ENCODE data around the gene SCT. TPM values are rescaled to one million over a fixed set of nuclear protein-coding genes. Genes with fewer than 3 reads are reported as not detected.
"Not testable (repeated sequence)": the region's sequence is repeated elsewhere in the genome, so short reads cannot be mapped to it uniquely, and the experiment has no call there.

SCT gene
- total RNA-seq, 1 donor from 2014 or later = not detected

DNA sequence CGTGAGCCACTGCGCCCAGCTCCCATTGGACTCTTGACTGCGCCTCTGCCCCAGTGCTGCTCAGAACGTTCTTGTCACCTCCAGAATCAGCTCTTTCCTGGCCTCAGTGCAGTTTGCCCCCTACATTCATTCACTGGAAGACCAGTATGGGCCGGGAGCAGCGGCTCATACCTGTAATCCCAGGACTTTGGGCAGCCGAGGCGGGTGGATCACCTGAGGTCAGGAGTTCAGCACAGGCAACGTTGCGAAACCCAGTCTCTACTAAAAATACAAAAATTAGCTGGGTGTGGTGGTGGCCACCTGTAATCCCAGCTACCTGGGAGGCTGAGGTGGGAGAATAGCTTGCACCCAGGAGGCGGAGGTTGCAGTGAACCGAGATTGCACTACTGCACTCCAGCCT, 27.5 kb upstream of the SCT start:
- DNase-seq; H3K27me3 Mint-ChIP-seq; intact Hi-C loops (cut with micrococcal nuclease); H3K27ac Mint-ChIP-seq; H3K4me1 Mint-ChIP-seq; H3K4me3 Mint-ChIP-seq; H3K9me3 Mint-ChIP-seq: not testable (repeated sequence)
- H3K36me3 Mint-ChIP-seq (ENCODE audit: low read depth) = peaks cover 28% of the 10 kb centered on the region

GRCh38 chr11:653837-654236, 26.9 kb upstream of the SCT start:
- no peaks in the 10 kb centered on the region for H3K4me1 Mint-ChIP-seq
- intact Hi-C loops (cut with micrococcal nuclease) = no loop called here

DNA sequence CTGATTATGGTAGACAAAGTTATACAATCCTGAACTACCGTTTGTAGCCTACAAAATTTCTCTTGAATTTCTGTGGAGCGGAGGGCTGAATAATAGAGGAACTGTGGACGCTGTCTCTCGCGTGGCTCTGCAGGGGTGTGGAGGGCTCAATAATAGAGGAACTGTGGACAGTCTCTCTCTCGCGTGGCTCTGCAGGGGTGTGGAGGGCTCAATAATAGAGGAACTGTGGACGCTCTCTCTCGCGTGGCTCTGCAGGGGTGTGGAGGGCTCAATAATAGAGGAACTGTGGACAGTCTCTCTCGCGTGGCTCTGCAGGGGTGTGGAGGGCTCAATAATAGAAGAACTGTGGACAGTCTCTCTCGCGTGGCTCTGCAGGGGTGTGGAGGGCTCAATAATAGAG, 26.2 kb upstream of the SCT start:
- peaks cover 28% of the 10 kb centered on the region for H3K36me3 Mint-ChIP-seq (ENCODE audit: low read depth)
- H3K27me3 Mint-ChIP-seq; H3K27ac Mint-ChIP-seq; H3K4me1 Mint-ChIP-seq; H3K9me3 Mint-ChIP-seq; intact Hi-C loops (cut with micrococcal nuclease); H3K4me3 Mint-ChIP-seq; DNase-seq: not testable (repeated sequence)

More at GRCh38 chr11:653837-654236, 26.9 kb upstream of the SCT start:
- no peak overlapping the region for H3K27ac Mint-ChIP-seq
- no peak for DNase-seq
- peaks cover 28% of the 10 kb centered on the region for H3K36me3 Mint-ChIP-seq (ENCODE audit: low read depth)
- H3K27me3 Mint-ChIP-seq = no peaks in the 10 kb centered on the region
- no peaks in the 10 kb centered on the region for H3K9me3 Mint-ChIP-seq
- H3K4me3 Mint-ChIP-seq = no peak overlapping the region

DNA sequence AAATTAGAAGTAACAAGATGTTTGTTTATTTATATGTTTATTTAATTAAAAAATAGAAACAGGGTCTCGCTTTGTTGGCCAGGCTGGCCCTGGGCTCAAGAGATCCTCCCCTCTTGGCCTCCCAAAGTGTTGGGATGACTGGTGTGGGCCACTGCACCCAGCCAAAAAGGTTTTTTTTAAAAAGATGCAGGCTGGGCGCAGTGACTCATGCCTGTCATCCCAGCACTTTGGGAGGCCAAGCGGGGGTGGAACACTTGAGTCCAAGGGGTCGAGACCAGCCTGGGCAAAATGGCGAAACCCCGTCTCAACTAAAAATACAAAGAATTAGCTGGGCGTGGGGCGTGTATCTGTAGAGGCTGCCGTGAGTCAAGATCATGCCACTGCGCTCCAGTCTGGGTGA, 23.5 kb upstream of the SCT start:
- intact Hi-C loops (cut with micrococcal nuclease) = no loop called here
- Mint-ChIP-seq H3K27me3 (no peaks in the 10 kb centered on the region), H3K4me1 (no peaks in the 10 kb centered on the region), H3K36me3 (ENCODE audit: low read depth) (peaks cover 26% of the 10 kb centered on the region), H3K27ac (no peak overlapping the region), H3K4me3 (no peak overlapping the region), H3K9me3 (no peaks in the 10 kb centered on the region)
- no peak for DNase-seq

DNA sequence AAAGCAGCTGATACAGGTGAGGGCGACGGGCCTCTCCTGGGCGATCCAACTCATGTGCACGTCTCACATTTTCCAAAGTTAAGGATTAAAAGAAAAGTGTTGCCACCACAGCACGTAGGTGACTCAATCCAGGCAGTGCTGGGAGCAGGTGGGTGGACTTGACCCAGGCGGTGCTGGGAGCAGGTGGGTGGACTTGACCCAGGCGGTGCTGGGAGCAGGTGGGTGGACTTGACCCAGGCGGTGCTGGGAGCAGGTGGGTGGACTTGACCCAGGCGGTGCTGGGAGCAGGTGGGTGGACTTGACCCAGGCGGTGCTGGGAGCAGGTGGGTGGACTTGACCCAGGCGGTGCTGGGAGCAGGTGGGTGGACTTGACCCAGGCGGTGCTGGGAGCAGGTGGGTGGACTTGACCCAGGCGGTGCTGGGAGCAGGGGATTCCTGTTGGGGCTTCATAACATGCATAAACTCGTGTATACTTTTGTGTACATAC, 20.7 kb upstream of the SCT start:
- H3K4me1 Mint-ChIP-seq; intact Hi-C loops (cut with micrococcal nuclease); H3K27ac Mint-ChIP-seq; DNase-seq; H3K4me3 Mint-ChIP-seq; H3K27me3 Mint-ChIP-seq; H3K9me3 Mint-ChIP-seq: not testable (repeated sequence)
- peaks cover 19% of the 10 kb centered on the region for H3K36me3 Mint-ChIP-seq (ENCODE audit: low read depth)

GRCh38 chr11:646214-646613, 19.2 kb upstream of the SCT start:
- H3K9me3 Mint-ChIP-seq = no peaks in the 10 kb centered on the region
- no peak for DNase-seq
- peaks cover 2% of the 10 kb centered on the region for H3K4me1 Mint-ChIP-seq
- H3K27me3 Mint-ChIP-seq = no peaks in the 10 kb centered on the region
- peaks cover 11% of the 10 kb centered on the region for H3K36me3 Mint-ChIP-seq (ENCODE audit: low read depth)
- H3K27ac Mint-ChIP-seq = no peak overlapping the region
- H3K4me3 Mint-ChIP-seq = no peak overlapping the region
- intact Hi-C loops (cut with micrococcal nuclease) = no loop called here

GRCh38 chr11:645536-645935, 18.6 kb upstream of the SCT start:
- no peak for DNase-seq
- no peak overlapping the region for H3K4me3 Mint-ChIP-seq
- no peaks in the 10 kb centered on the region for H3K9me3 Mint-ChIP-seq
- no peaks in the 10 kb centered on the region for H3K27me3 Mint-ChIP-seq
- intact Hi-C loops (cut with micrococcal nuclease) = no loop called here
- no peak overlapping the region for H3K27ac Mint-ChIP-seq
- peaks cover 8% of the 10 kb centered on the region for H3K36me3 Mint-ChIP-seq (ENCODE audit: low read depth)
- peaks cover 2% of the 10 kb centered on the region for H3K4me1 Mint-ChIP-seq

DNA sequence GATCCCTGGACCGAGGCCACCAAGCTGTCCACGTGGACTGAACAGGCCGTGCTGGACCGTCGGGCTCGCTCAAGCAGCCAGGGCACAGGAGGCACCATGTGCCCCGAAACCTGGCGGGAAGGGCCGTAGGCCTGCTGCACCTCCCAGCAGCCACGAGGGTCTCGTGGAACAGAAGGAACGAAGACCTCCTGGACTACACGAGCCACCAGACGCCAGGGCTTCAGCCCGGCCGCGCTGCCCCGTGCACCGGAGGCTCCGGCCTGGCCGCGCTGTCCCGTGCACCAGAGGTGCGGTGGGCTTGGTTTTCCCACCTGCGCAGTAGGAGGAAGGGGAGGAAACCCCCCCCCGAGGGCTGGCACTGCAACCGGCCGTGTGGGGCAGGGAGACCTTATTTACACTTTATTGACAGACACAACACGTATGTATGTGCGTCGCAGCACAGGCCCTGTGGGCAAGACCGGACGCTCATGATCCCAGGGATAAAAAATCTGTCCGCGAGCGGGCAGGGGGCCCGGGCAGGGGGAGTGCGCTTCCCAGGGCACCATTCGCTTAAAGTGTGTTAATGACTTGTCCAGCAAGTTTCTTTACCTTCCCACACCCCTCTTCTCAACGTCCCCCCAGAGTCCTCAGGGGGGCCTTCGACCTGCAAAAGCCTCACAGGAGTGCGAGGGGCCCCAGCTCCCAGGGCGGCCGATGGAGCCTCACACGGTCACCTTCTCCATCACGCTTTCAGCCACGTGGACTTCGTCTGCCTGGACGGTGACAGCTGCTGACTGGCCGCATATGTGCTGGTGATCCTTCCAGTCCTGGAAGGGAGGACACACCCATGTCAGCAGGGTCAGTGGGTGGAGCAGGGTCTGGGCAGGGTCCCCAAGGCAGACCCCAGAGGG, 17.1 kb upstream of the SCT start:
- DNase-seq = no peak
- H3K27me3 Mint-ChIP-seq = peaks cover 3% of the 10 kb centered on the region
- H3K4me3 Mint-ChIP-seq = no peak overlapping the region
- no peak overlapping the region for H3K27ac Mint-ChIP-seq
- peaks cover 4% of the 10 kb centered on the region for H3K4me1 Mint-ChIP-seq
- H3K36me3 Mint-ChIP-seq (ENCODE audit: low read depth) = peaks cover 9% of the 10 kb centered on the region
- intact Hi-C loops (cut with micrococcal nuclease) = no loop called here
- no peaks in the 10 kb centered on the region for H3K9me3 Mint-ChIP-seq

- peaks cover 10% of the 10 kb centered on the region for H3K27me3 Mint-ChIP-seq
- no peak overlapping the region for H3K27ac Mint-ChIP-seq
- no peak for DNase-seq
- H3K4me3 Mint-ChIP-seq = no peak overlapping the region
- no peaks in the 10 kb centered on the region for H3K9me3 Mint-ChIP-seq
- H3K36me3 Mint-ChIP-seq (ENCODE audit: low read depth) = peaks cover 9% of the 10 kb centered on the region
- H3K4me1 Mint-ChIP-seq = peaks cover 4% of the 10 kb centered on the region
- intact Hi-C loops (cut with micrococcal nuclease) = no loop called here
Measured at GRCh38 chr11:643366-643765, 16.4 kb upstream of the SCT start.

GRCh38 chr11:641806-642370, 14.9 kb upstream of the SCT start:
- intact Hi-C loops (cut with micrococcal nuclease) = no loop called here
- H3K27ac Mint-ChIP-seq = no peak overlapping the region
- no peaks in the 10 kb centered on the region for H3K9me3 Mint-ChIP-seq

GRCh38 chr11:640021-640706, 13.2 kb upstream of the SCT start:
- Mint-ChIP-seq H3K27ac (no peak overlapping the region), H3K4me3 (peak overlapping the region; percentile 21), H3K36me3 (ENCODE audit: low read depth) (peaks cover 7% of the 10 kb centered on the region), H3K4me1 (peaks cover 10% of the 10 kb centered on the region), H3K9me3 (no peaks in the 10 kb centered on the region), H3K27me3 (peaks cover 27% of the 10 kb centered on the region)
- intact Hi-C loops (cut with micrococcal nuclease) = no loop called here
- no peak for DNase-seq

More at GRCh38 chr11:641806-642370, 14.9 kb upstream of the SCT start:
- Mint-ChIP-seq H3K36me3 (ENCODE audit: low read depth) (peaks cover 7% of the 10 kb centered on the region), H3K4me3 (no peak overlapping the region), H3K4me1 (peaks cover 8% of the 10 kb centered on the region), H3K27me3 (peaks cover 16% of the 10 kb centered on the region)
- no peak for DNase-seq

GRCh38 chr11:639332-639955, 12.5 kb upstream of the SCT start:
- H3K36me3 Mint-ChIP-seq (ENCODE audit: low read depth) = peaks cover 7% of the 10 kb centered on the region
- DNase-seq = no peak
- no peaks in the 10 kb centered on the region for H3K9me3 Mint-ChIP-seq
- peaks cover 27% of the 10 kb centered on the region for H3K27me3 Mint-ChIP-seq
- peaks cover 10% of the 10 kb centered on the region for H3K4me1 Mint-ChIP-seq
- no peak overlapping the region for H3K27ac Mint-ChIP-seq
- no peak overlapping the region for H3K4me3 Mint-ChIP-seq
- intact Hi-C loops (cut with micrococcal nuclease) = no loop called here

DNA sequence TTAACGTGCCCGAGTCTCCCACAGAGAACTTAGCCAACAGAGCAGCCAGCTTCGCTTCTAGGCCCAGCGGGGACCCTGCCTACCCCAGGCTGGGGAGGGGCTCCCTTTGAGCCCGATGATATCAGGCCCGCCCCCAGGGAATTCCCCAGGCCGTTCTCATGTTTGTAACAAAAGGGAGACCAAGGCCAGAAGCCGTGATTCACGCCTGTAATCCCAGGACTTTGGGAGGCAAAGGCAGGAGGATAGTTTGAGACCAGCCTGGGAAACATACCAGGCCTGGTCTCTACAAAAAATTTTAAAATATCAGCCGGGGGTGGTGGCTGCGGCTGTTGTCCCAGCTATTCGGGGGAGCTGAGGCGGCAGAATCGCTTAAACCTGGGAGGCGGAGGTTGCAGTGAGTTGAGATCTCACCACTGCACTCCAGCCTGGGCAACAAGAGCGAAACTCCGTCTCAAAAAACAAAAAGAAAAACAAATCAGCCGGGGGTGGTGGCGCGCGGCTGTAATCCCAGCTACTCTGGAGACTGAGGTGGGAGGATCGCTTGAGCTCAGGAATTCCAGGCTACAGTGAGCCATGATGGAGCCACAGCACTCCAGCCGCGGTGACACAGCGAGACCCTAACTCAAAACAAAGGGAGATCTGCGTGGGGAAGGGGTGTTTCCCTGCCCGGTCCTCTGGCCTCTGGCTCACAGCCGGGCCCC, 11.8 kb upstream of the SCT start:
- no peak for DNase-seq
- peaks cover 10% of the 10 kb centered on the region for H3K4me1 Mint-ChIP-seq
- H3K27me3 Mint-ChIP-seq = peaks cover 27% of the 10 kb centered on the region
- intact Hi-C loops (cut with micrococcal nuclease) = no loop called here
- peak overlapping the region; percentile 26 for H3K4me3 Mint-ChIP-seq
- H3K27ac Mint-ChIP-seq = no peak overlapping the region
- no peaks in the 10 kb centered on the region for H3K9me3 Mint-ChIP-seq
- peaks cover 7% of the 10 kb centered on the region for H3K36me3 Mint-ChIP-seq (ENCODE audit: low read depth)
